Measurements from ENCODE around the gene USP11.

USP11 gene

GRCh38 chrX:47296766-47297365, 64.1 kb downstream of the USP11 start:
- ChIA-PET POLR2A (no interaction called here), CTCF (no interaction called here)
- TF ChIP-seq CTCF (IDR thresholded peaks at IDR 0.05; ENCODE audit: control extremely low read depth, extremely low read depth, low read depth, missing control alignments), result no peak
- no peak for DNase-seq (ENCODE audit: extremely low spot score)

- CTCF ChIA-PET, result no interaction called here
- TF ChIP-seq CTCF (IDR thresholded peaks at IDR 0.05; ENCODE audit: control extremely low read depth, extremely low read depth, low read depth, missing control alignments), result no peak
- DNase-seq (ENCODE audit: extremely low spot score), result no peak
- POLR2A ChIA-PET, result no interaction called here
These were observed 65.1 kb downstream of the USP11 start for GRCh38 chrX:47297874-47298273.
